LNCaP clone FGC (cell line): ENCODE results near the gene ATP7A.
"Not testable (repeated sequence)": the region's sequence is repeated elsewhere in the genome, so short reads cannot be mapped to it uniquely, and the experiment has no call there.

Experiments used
- DNase-seq: peaks from one replicate; pipeline ENCODE4 v3.0.0-alpha.2; 2011; ENCODE audit warnings: low read depth
- H3K4me3 ChIP-seq: 2 replicates; pipeline ENCODE4 v1.5.1; 2011; ENCODE audit warnings: mild to moderate bottlenecking, low read depth, low read length, control low read depth
- CTCF ChIP-seq: IDR thresholded peaks from 2 replicates; pipeline ENCODE4 v1.5.1; 2012; ENCODE audit warnings: mild to moderate bottlenecking; ENCODE audit not compliant: control insufficient read depth, insufficient read depth; ENCODE audit errors: extremely low read depth

Gene ATP7A

DNA sequence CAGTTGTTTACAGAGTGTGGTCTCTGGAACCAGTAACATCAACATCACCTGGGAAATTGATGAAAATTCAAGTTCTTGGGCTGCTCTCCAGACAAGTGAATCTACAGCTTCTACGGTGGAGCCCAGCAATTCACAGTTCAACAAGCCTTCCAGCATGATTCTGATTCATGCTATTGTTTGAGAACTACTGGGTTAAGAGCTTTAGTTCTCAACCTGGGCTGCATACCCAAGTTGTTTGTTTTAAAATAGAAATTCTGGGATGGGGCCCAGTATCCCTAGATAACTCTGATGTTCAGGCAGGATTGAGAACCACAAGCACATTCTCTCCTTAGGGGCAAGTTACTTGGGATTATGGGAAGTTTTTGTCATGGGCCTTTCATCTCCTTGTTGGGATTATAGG is 155.6 kb downstream of the ATP7A start:
- DNase-seq = no peak
- TF ChIP-seq CTCF = no peak
- H3K4me3 ChIP-seq = no peak overlapping the region

DNA sequence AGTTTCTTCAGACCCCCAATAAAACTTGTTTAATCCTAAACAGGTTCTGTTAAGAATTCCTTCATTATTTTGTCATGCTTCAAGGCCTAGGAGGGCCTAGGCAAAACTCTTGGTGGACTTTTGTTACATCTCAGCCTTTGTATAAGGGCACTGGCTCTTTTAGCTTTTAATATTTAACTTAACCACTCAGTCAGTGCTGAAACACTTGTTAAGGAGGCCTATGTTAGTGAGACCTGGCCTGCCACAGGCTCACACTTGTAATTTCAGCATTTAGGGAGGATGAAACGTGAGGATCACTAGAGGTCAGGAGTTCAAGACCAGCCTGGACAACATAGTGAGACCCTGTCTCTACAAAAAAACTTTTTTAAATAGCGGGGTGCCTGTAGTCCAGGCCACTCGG is 160.8 kb downstream of the ATP7A start:
- DNase-seq = no peak
- TF ChIP-seq CTCF = no peak
- no peak overlapping the region for H3K4me3 ChIP-seq

DNA sequence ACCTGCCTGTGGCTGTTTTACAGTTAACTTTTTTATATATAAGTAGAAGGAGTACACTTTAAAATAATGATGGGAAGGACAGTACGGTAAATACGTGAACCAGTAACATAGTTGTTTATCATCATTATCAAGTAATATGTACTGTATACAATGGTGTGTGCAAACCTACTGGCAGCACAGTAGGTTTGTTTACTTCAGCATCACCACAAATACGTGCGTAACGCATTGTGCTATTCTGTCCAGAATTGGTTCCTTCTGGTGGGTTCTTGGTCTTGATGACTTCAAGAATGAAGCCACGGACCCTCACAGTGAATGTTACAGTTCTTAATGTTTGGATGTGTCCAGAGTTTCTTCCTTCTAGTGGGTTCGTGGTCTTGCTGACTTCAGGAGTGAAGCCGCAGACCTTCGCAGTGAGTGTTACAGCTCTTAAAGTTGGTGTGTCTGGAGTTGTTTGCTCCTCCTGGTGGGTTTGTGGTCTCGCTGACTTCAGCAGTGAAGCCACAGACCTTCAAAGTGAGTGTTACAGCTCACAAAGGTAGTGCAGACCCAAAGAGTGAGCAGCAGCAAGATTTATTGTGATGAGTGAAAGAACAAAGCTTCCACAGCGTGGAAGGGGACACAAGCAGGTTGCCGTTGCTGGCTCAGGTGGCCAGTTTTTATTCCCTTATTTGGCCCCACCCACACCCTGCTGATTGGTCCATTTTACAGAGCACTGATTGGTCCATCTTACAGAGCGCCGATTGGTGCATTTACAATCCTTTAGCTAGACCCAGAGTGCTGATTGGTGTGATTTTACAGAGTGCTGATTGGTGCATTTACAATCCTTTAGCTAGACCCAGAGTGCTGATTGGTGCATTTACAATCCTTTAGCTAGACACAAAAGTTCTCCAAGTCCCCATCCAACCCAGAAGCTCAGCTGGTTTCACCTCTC is 162.9 kb downstream of the ATP7A start:
- H3K4me3 ChIP-seq, DNase-seq: not testable (repeated sequence)

DNA sequence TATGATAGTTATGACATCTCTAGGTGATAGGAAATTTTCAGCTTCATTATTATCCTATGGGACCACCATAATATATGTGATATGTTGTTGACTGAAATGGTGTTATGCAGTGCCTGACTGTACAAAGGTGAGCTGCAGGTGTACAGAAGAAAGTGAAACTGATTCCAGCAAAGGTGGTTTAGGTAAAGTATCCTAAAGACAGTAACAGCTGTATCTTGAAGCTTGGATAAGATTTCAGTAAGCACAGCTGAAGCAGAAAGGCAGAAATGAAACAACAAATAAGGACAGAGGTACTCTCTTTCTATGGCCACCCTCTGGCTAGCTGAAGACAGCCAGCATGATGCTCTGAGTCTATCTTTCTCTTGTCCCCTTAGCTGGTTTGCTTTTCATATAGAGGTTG is 163.6 kb downstream of the ATP7A start:
- DNase-seq = no peak
- TF ChIP-seq CTCF = no peak
- no peak overlapping the region for H3K4me3 ChIP-seq

DNA sequence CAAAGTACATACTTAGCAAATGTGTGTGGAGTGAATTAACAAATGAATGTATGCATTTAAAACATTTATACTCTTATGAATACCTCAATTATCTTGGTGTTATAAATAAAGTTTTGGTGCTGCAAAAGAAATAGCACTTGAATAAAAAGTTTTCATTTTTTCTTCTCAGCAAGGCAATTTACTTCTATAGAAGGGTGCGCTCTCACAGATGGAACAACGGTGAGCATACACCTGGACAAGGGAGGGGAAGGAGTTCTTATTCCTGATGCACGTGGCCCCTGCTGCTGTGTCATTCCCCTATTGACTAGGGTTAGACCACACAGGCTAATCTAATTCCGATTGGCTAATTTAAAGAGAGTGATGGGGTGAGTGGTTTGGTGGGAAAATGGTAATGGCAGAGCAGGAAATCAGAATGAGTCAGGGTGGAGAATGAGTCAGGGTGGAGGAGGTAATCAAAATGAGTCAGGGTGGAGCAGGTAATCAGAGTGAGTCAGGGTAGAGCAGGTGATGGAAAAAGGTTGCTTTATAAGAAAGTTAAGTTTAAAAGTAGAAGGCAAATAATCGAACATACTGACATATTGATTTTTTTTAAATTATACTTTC is 165.4 kb downstream of the ATP7A start:
- no peak overlapping the region for H3K4me3 ChIP-seq
- DNase-seq = no peak
- TF ChIP-seq CTCF = no peak

DNA sequence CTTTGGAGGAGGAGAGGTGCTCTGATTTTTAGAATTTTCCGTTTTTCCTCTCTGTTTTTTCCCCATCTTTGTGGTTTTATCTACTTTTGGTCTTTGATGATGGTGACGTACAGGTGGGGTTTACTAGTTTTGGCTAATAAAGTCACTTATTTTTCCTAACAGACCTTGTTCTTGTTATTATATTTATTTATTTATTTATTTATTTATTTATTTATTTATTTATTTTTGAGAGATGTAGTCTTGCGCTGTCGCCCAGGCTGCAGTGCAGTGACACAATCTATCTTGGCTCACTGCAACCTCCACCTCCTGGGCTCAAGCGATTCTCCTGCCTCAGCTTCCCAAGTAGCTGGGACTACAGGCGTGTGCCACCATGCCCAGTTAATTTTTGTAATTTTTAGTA is 170.9 kb downstream of the ATP7A start:
- not testable (repeated sequence) for DNase-seq

DNA sequence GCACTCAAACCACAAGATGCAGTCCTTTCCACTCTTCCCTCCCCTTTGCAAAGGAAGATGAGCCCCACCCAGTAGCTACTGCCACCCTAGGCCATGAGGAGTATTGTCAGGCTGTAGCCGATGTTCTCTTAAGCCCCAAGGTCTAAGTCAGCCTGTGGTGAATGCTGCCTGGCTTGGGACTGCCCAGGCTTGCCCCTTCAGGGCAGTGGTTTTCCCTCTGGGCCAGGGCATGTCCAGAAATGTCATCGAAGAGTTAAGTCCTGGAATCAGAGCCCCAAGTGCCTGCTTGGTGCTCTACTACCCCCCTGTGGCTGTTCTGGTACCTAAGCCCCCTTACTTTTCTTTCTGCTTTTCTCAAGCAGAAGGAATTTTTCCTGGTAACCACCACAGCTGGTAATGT is 181.8 kb downstream of the ATP7A start:
- DNase-seq = no peak
- no peak overlapping the region for H3K4me3 ChIP-seq
- no peak for TF ChIP-seq CTCF

More for the DNA sequence above, 170.9 kb downstream of the ATP7A start:
- H3K4me3 ChIP-seq = not testable (repeated sequence)

DNA sequence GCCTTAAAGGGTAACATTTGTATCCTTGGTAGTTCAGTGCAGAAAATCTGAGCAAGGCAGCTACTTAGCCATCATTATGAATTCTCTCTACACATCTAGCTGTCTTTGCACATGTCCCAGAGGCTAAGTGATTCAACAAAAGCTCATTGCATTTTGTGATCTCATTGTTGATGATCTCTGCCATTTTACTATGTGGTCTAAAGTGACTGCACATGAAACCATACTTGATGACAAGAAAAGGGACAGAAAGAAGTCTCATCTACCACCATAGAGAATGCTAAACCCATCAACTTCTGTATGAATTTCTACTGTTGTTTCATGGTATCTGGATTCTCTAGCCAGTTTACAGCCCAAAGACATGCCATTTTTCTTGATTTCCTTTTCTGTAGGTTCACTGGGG is 187.6 kb downstream of the ATP7A start:
- DNase-seq = no peak
- no peak overlapping the region for H3K4me3 ChIP-seq
- TF ChIP-seq CTCF = no peak
